ENCODE data around the gene ITIH2.

DNA sequence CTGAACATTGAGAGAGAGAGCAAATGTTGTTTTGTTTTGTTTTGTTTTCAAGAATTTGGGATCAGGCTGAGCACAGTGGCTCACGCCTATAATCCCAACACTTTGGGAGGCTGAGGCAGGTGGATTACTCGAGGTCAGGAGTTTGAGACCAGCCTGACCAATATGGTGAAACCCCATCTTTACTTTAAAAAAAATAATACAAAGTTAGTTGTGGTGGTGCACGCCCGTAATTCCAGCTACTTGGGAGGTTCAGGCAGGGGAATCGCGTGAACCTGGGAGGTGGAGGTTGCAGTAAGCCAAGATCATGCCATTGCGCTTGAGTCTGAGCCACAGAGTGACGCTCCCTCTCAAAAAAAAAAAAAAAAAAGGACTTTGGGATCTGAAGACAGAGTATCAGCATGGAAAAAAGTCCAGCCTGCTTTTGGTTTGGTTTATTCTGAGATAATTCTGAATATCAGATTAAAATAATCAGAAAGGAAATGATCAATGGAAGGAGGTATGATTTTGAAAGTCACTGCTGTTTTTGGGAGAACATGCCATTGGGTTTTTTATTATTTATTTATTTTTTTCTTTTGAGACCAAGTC, 1.9 kb upstream of the ITIH2 start:
- TF ChIP-seq, protein P1, sequence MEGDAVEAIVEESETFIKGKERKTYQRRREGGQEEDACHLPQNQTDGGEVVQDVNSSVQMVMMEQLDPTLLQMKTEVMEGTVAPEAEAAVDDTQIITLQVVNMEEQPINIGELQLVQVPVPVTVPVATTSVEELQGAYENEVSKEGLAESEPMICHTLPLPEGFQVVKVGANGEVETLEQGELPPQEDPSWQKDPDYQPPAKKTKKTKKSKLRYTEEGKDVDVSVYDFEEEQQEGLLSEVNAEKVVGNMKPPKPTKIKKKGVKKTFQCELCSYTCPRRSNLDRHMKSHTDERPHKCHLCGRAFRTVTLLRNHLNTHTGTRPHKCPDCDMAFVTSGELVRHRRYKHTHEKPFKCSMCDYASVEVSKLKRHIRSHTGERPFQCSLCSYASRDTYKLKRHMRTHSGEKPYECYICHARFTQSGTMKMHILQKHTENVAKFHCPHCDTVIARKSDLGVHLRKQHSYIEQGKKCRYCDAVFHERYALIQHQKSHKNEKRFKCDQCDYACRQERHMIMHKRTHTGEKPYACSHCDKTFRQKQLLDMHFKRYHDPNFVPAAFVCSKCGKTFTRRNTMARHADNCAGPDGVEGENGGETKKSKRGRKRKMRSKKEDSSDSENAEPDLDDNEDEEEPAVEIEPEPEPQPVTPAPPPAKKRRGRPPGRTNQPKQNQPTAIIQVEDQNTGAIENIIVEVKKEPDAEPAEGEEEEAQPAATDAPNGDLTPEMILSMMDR (IDR thresholded peaks at IDR 0.05; ENCODE audit: borderline replicate concordance, extremely low read depth, low read length, poor library complexity, severe bottlenecking): no peak
- TF ChIP-seq EZH2 (IDR thresholded peaks at IDR 0.05; ENCODE audit: borderline replicate concordance, low read depth, low read length, severe bottlenecking): no peak
